ENCODE results near the gene FLNC. TPM values are rescaled to one million over a fixed set of nuclear protein-coding genes. Genes with fewer than 3 reads are reported as not detected.

Gene FLNC
- total and polyA plus RNA-seq, 2 of the 13 experiments (the other 11 are each of a cell fraction or from before 2014, with no cell fraction given): 0.02 TPM; not detected in 1

DNA sequence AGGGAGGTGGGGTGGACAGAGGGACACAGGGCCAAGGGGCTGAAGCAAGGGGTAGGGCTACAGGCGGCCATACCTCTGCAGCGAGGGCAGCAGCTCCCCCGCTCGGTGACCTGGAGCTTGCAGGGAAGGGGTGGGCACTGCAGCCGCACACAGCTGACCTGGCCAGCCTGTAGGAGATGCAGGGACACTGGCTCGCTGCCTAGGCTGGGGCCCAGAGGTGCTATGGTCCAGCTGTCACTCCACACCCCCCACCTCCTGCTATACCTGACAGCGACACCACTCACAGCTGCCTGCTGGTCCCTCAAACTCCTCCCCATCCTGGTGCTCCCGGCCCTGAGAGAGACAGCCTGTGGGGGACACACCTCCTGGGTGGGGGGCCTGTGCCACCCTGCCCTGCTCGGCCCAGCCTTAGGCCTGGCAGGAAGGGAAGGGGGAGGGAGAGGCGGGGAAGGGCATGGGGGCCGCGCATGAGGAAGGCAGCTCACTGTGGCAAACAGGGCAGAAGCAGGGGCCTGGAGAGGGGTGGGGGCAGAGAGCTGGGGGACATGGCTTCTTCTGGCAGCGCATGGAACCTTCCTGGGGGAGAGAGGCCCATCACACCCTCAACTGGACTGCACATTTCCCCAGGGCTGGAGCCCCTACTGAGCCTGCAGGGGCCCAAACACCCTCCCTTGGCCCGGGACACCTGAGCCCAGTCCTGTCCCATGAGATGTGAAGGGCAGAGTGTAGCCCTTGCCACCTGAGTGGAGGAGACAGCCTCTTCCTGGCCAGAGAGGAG is 56.4 kb downstream of the FLNC start (continued):
- peak; percentile 63; the same call in 1 of the 2 replicates for TF ChIP-seq ZNF263 (CRISPR knock-in tag; IDR thresholded peaks at IDR 0.05)
- TF ChIP-seq CSRNP2 (CRISPR knock-in tag; conservative IDR thresholded peaks at IDR 0.05; ENCODE audit: low read depth): no peak
- TF ChIP-seq KLF11 (CRISPR knock-in tag; IDR thresholded peaks at IDR 0.05): no peak
- 0 out of 2 replicates have a peak, but pooled peaks have one; percentile 54 for TF ChIP-seq ZNF292 (CRISPR knock-in tag; IDR thresholded peaks at IDR 0.05; ENCODE audit: borderline replicate concordance, low read depth)
- peak; percentile 76; the same call in 1 of the 2 replicates for TF ChIP-seq HNRNPL (IDR thresholded peaks at IDR 0.05; ENCODE audit: low read depth, low read length)
- peak; percentile 32 for TF ChIP-seq HNRNPK (IDR thresholded peaks at IDR 0.05; ENCODE audit: low read depth, low read length, poor library complexity, severe bottlenecking)
- no peak for TF ChIP-seq ZNF329 (CRISPR knock-in tag; IDR thresholded peaks at IDR 0.05; ENCODE audit: low read depth)
- TF ChIP-seq, protein P1, sequence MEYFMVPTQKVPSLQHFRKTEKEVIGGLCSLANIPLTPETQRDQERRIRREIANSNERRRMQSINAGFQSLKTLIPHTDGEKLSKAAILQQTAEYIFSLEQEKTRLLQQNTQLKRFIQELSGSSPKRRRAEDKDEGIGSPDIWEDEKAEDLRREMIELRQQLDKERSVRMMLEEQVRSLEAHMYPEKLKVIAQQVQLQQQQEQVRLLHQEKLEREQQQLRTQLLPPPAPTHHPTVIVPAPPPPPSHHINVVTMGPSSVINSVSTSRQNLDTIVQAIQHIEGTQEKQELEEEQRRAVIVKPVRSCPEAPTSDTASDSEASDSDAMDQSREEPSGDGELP (IDR thresholded peaks at IDR 0.05; ENCODE audit: borderline replicate concordance, low read depth): peak; percentile 86; the same call in 1 of the 2 replicates
- peak; percentile 11; the same call in 1 of the 2 replicates for TF ChIP-seq SALL1 (CRISPR knock-in tag; IDR thresholded peaks at IDR 0.05)
- TF ChIP-seq SP1 (IDR thresholded peaks at IDR 0.05): no peak
- peak; percentile 33; the same call in 1 of the 2 replicates for TF ChIP-seq SP1 (CRISPR knock-in tag; IDR thresholded peaks at IDR 0.05)
- no peak for TF ChIP-seq ZNF260 (CRISPR knock-in tag; IDR thresholded peaks at IDR 0.05; ENCODE audit: borderline replicate concordance, low read depth)
- TF ChIP-seq, protein P2, sequence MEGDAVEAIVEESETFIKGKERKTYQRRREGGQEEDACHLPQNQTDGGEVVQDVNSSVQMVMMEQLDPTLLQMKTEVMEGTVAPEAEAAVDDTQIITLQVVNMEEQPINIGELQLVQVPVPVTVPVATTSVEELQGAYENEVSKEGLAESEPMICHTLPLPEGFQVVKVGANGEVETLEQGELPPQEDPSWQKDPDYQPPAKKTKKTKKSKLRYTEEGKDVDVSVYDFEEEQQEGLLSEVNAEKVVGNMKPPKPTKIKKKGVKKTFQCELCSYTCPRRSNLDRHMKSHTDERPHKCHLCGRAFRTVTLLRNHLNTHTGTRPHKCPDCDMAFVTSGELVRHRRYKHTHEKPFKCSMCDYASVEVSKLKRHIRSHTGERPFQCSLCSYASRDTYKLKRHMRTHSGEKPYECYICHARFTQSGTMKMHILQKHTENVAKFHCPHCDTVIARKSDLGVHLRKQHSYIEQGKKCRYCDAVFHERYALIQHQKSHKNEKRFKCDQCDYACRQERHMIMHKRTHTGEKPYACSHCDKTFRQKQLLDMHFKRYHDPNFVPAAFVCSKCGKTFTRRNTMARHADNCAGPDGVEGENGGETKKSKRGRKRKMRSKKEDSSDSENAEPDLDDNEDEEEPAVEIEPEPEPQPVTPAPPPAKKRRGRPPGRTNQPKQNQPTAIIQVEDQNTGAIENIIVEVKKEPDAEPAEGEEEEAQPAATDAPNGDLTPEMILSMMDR (CRISPR knock-in tag; IDR thresholded peaks at IDR 0.05): peak; percentile 70
- peak; percentile 20; the same call in 1 of the 2 replicates for TF ChIP-seq SAP130 (CRISPR knock-in tag; IDR thresholded peaks at IDR 0.05; ENCODE audit: low read depth)
- no peak for TF ChIP-seq SRSF9 (IDR thresholded peaks at IDR 0.05; ENCODE audit: borderline replicate concordance, insufficient read depth, low read depth, low read length, poor library complexity, severe bottlenecking)
- peak; percentile 17; the same call in 1 of the 2 replicates for TF ChIP-seq NR2F6 (IDR thresholded peaks at IDR 0.05)
- peak; percentile 39; the same call in 1 of the 2 replicates for TF ChIP-seq NR2F6 (CRISPR knock-in tag; IDR thresholded peaks at IDR 0.05)
